ENCODE results near the gene SMCO4.

SMCO4 gene

GRCh38 chr11:93528757-93529645 lies 14.2 kb downstream of the SMCO4 start:
- peaks cover 27% of the 10 kb centered on the region for H3K4me1 ChIP-seq (ENCODE audit: control insufficient read depth, insufficient read depth, low read length)
- peak overlapping the region; percentile 6 to 29 for H3K9ac ChIP-seq (ENCODE audit: low read length in 2 of 2)
- no peaks in the 10 kb centered on the region for H3K27me3 ChIP-seq (ENCODE audit: control insufficient read depth in 1 of 2, insufficient read depth in 2 of 2, low read length in 2 of 2)
- H3K36me3 ChIP-seq (ENCODE audit: control insufficient read depth in 2 of 2, insufficient read depth in 2 of 2, low read length in 2 of 2) = no peaks in the 10 kb centered on the region
- no peak overlapping the region for H3K4me3 ChIP-seq (ENCODE audit: low read length in 2 of 2)
- no peaks in the 10 kb centered on the region for H3K9me3 ChIP-seq (ENCODE audit: control insufficient read depth in 2 of 2, low read length in 2 of 2)
- peak overlapping the region; percentile 31 for H3K27ac ChIP-seq (ENCODE audit: low read length)

GRCh38 chr11:93528252-93528651 lies 14.9 kb downstream of the SMCO4 start:
- Histone ChIP-seq H3K27me3 (ENCODE audit: control insufficient read depth in 1 of 2, insufficient read depth in 2 of 2, low read length in 2 of 2) (no peaks in the 10 kb centered on the region), H3K9me3 (ENCODE audit: control insufficient read depth in 2 of 2, low read length in 2 of 2) (no peaks in the 10 kb centered on the region), H3K27ac (ENCODE audit: low read length) (peak overlapping the region; percentile 31), H3K9ac (ENCODE audit: low read length in 2 of 2) (no peak overlapping the region), H3K4me3 (ENCODE audit: low read length in 2 of 2) (no peak overlapping the region), H3K36me3 (ENCODE audit: control insufficient read depth in 2 of 2, insufficient read depth in 2 of 2, low read length in 2 of 2) (no peaks in the 10 kb centered on the region), H3K4me1 (ENCODE audit: control insufficient read depth, insufficient read depth, low read length) (peaks cover 27% of the 10 kb centered on the region)

- Histone ChIP-seq H3K9me3 (ENCODE audit: control insufficient read depth in 2 of 2, low read length in 2 of 2) (no peaks in the 10 kb centered on the region), H3K27ac (ENCODE audit: low read length) (no peak overlapping the region), H3K4me1 (ENCODE audit: control insufficient read depth, insufficient read depth, low read length) (peaks cover 27% of the 10 kb centered on the region), H3K36me3 (ENCODE audit: control insufficient read depth in 2 of 2, insufficient read depth in 2 of 2, low read length in 2 of 2) (no peaks in the 10 kb centered on the region), H3K9ac (ENCODE audit: low read length in 2 of 2) (no peak overlapping the region), H3K4me3 (ENCODE audit: low read length in 2 of 2) (no peak overlapping the region), H3K27me3 (ENCODE audit: control insufficient read depth in 1 of 2, insufficient read depth in 2 of 2, low read length in 2 of 2) (no peaks in the 10 kb centered on the region)
Observed at GRCh38 chr11:93526641-93527583, 16.3 kb downstream of the SMCO4 start.

GRCh38 chr11:93526346-93526633 lies 16.9 kb downstream of the SMCO4 start:
- Histone ChIP-seq H3K9me3 (ENCODE audit: control insufficient read depth in 2 of 2, low read length in 2 of 2) (no peaks in the 10 kb centered on the region), H3K27ac (ENCODE audit: low read length) (no peak overlapping the region), H3K4me1 (ENCODE audit: control insufficient read depth, insufficient read depth, low read length) (peaks cover 27% of the 10 kb centered on the region), H3K4me3 (ENCODE audit: low read length in 2 of 2) (no peak overlapping the region), H3K9ac (ENCODE audit: low read length in 2 of 2) (no peak overlapping the region), H3K27me3 (ENCODE audit: control insufficient read depth in 1 of 2, insufficient read depth in 2 of 2, low read length in 2 of 2) (no peaks in the 10 kb centered on the region), H3K36me3 (ENCODE audit: control insufficient read depth in 2 of 2, insufficient read depth in 2 of 2, low read length in 2 of 2) (no peaks in the 10 kb centered on the region)

GRCh38 chr11:93525601-93526345 lies 17.4 kb downstream of the SMCO4 start:
- no peak overlapping the region for H3K4me3 ChIP-seq (ENCODE audit: low read length in 2 of 2)
- no peaks in the 10 kb centered on the region for H3K36me3 ChIP-seq (ENCODE audit: control insufficient read depth in 2 of 2, insufficient read depth in 2 of 2, low read length in 2 of 2)
- peaks cover 27% of the 10 kb centered on the region for H3K4me1 ChIP-seq (ENCODE audit: control insufficient read depth, insufficient read depth, low read length)
- H3K9me3 ChIP-seq (ENCODE audit: control insufficient read depth in 2 of 2, low read length in 2 of 2) = no peaks in the 10 kb centered on the region
- H3K9ac ChIP-seq (ENCODE audit: low read length in 2 of 2) = no peak overlapping the region
- H3K27me3 ChIP-seq (ENCODE audit: control insufficient read depth in 1 of 2, insufficient read depth in 2 of 2, low read length in 2 of 2) = no peaks in the 10 kb centered on the region
- no peak overlapping the region for H3K27ac ChIP-seq (ENCODE audit: low read length)

DNA sequence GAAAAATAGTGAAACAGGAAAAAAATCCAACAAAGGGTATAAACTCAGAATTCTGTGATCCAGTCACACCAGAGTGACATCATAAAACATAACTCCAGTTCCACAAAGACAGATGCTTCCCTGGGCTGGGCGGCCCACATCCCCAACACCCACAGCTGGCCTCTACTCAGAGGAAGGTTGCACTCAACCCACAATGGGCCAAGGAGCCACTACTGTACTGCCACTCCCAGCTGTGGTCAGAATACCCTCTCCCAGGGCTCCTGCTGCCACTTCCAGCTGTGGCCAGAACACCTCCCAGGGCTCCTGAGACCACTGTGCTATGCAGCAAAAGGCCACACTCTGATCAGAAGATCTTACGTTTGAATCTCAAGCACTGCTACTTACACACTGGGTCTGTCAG lies 18.3 kb downstream of the SMCO4 start:
- Histone ChIP-seq H3K36me3 (ENCODE audit: control insufficient read depth in 2 of 2, insufficient read depth in 2 of 2, low read length in 2 of 2) (no peaks in the 10 kb centered on the region), H3K27ac (ENCODE audit: low read length) (no peak overlapping the region), H3K9ac (ENCODE audit: low read length in 2 of 2) (no peak overlapping the region), H3K9me3 (ENCODE audit: control insufficient read depth in 2 of 2, low read length in 2 of 2) (no peaks in the 10 kb centered on the region), H3K4me3 (ENCODE audit: low read length in 2 of 2) (no peak overlapping the region), H3K27me3 (ENCODE audit: control insufficient read depth in 1 of 2, insufficient read depth in 2 of 2, low read length in 2 of 2) (no peaks in the 10 kb centered on the region), H3K4me1 (ENCODE audit: control insufficient read depth, insufficient read depth, low read length) (peaks cover 19% of the 10 kb centered on the region)

DNA sequence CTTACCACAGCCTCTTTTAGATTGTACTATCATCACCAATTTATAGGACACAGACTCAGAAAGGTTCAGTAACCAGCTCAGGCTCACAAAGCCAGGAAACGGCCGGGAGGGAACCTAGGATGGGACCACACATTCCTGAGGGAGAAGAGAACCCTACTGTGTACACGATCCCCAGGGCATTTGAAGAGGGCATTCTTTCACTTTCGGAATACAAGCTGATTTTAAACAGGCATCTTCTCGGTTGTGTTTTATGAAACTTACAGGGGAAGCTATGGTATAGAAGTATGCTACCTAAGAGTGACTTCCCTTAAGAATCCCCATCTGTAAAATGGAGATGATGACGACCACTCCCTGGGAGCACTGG lies 19.0 kb downstream of the SMCO4 start:
- H3K27me3 ChIP-seq (ENCODE audit: control insufficient read depth in 1 of 2, insufficient read depth in 2 of 2, low read length in 2 of 2) = no peaks in the 10 kb centered on the region
- no peak overlapping the region for H3K27ac ChIP-seq (ENCODE audit: low read length)
- H3K4me3 ChIP-seq (ENCODE audit: low read length in 2 of 2) = no peak overlapping the region
- H3K4me1 ChIP-seq (ENCODE audit: control insufficient read depth, insufficient read depth, low read length) = peaks cover 13% of the 10 kb centered on the region
- no peaks in the 10 kb centered on the region for H3K36me3 ChIP-seq (ENCODE audit: control insufficient read depth in 2 of 2, insufficient read depth in 2 of 2, low read length in 2 of 2)
- no peak overlapping the region for H3K9ac ChIP-seq (ENCODE audit: low read length in 2 of 2)
- no peaks in the 10 kb centered on the region for H3K9me3 ChIP-seq (ENCODE audit: control insufficient read depth in 2 of 2, low read length in 2 of 2)

DNA sequence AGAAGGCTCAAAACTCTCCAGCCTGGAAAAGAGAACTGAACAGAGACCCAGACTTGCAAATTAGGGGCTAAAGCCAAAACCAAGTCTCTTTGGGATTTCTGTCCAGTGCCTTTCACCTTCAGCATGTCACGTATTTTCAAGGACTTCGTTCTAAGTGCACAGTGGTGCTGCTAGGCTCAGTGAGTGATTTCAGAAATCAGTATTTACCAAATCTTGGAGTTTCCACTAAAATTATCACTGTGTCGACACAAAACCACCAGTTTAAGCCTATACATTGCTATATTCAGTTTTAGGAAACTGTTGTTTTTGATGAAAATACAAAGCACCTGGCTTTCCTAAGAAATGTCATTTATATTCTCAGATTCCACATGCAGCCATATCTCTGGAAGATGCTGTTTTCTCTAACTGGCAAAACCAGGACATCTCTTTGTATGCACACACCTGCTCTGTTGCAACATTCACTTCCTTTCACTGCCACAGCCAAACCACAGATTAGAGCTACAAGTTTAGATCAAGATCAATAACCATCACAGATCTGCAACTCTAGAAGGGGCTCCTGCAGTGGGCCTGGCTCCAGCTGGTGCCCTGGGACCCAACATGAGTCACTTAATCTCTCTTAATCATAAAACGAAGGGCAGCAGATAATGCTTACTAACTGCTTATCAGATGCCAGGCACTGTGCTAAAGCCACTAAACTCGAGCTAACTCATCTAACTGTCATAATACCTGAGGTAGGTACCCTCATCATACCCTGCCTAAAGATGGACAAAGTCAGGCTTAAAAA lies 22.3 kb downstream of the SMCO4 start:
- H3K4me3 ChIP-seq (ENCODE audit: low read length in 2 of 2) = no peak overlapping the region
- H3K27ac ChIP-seq (ENCODE audit: low read length) = no peak overlapping the region
- no peak overlapping the region for H3K9ac ChIP-seq (ENCODE audit: low read length in 2 of 2)
- no peaks in the 10 kb centered on the region for H3K9me3 ChIP-seq (ENCODE audit: control insufficient read depth in 2 of 2, low read length in 2 of 2)
- no peaks in the 10 kb centered on the region for H3K4me1 ChIP-seq (ENCODE audit: control insufficient read depth, insufficient read depth, low read length)
- no peaks in the 10 kb centered on the region for H3K36me3 ChIP-seq (ENCODE audit: control insufficient read depth in 2 of 2, insufficient read depth in 2 of 2, low read length in 2 of 2)
- no peaks in the 10 kb centered on the region for H3K27me3 ChIP-seq (ENCODE audit: control insufficient read depth in 1 of 2, insufficient read depth in 2 of 2, low read length in 2 of 2)

GRCh38 chr11:93519179-93519578 lies 24.0 kb downstream of the SMCO4 start:
- no peaks in the 10 kb centered on the region for H3K4me1 ChIP-seq (ENCODE audit: control insufficient read depth, insufficient read depth, low read length)
- H3K9me3 ChIP-seq (ENCODE audit: control insufficient read depth in 2 of 2, low read length in 2 of 2) = no peaks in the 10 kb centered on the region
- no peak overlapping the region for H3K27ac ChIP-seq (ENCODE audit: low read length)

GRCh38 chr11:93518081-93518480 lies 25.1 kb downstream of the SMCO4 start:
- H3K9ac ChIP-seq (ENCODE audit: low read length in 2 of 2) = no peak overlapping the region
- H3K27ac ChIP-seq (ENCODE audit: low read length) = no peak overlapping the region
- no peak overlapping the region for H3K4me3 ChIP-seq (ENCODE audit: low read length in 2 of 2)
- H3K27me3 ChIP-seq (ENCODE audit: control insufficient read depth in 1 of 2, insufficient read depth in 2 of 2, low read length in 2 of 2) = no peaks in the 10 kb centered on the region
- H3K4me1 ChIP-seq (ENCODE audit: control insufficient read depth, insufficient read depth, low read length) = no peaks in the 10 kb centered on the region
- H3K9me3 ChIP-seq (ENCODE audit: control insufficient read depth in 2 of 2, low read length in 2 of 2) = no peaks in the 10 kb centered on the region
- H3K36me3 ChIP-seq (ENCODE audit: control insufficient read depth in 2 of 2, insufficient read depth in 2 of 2, low read length in 2 of 2) = no peaks in the 10 kb centered on the region

More at GRCh38 chr11:93519179-93519578, 24.0 kb downstream of the SMCO4 start:
- no peaks in the 10 kb centered on the region for H3K27me3 ChIP-seq (ENCODE audit: control insufficient read depth in 1 of 2, insufficient read depth in 2 of 2, low read length in 2 of 2)
- no peak overlapping the region for H3K4me3 ChIP-seq (ENCODE audit: low read length in 2 of 2)
- no peaks in the 10 kb centered on the region for H3K36me3 ChIP-seq (ENCODE audit: control insufficient read depth in 2 of 2, insufficient read depth in 2 of 2, low read length in 2 of 2)
- no peak overlapping the region for H3K9ac ChIP-seq (ENCODE audit: low read length in 2 of 2)
